Tibial nerve (tissue), 4 donors: Measurements from ENCODE around the gene GPR62.

Experiments
- EP300 ChIP-seq, 2 donors: sonication (generic); formaldehyde crosslinking; IDR thresholded peaks; one replicate each; pipeline ENCODE4 v1.6.1; 2017; ENCODE audit warnings: antibody characterized with exemption in 2 of 2, mild to moderate bottlenecking in 1 of 2
- POLR2A ChIP-seq, 2 donors: fragments of 450-650 bp; IDR thresholded peaks; one replicate each; pipeline ENCODE4 v1.6.1; 2017; ENCODE audit warnings: antibody characterized with exemption in 2 of 2, mild to moderate bottlenecking in 2 of 2, moderate library complexity in 2 of 2
- TF ChIP-seq, protein P1 (sequence below), 5 experiments: fragments of 200-600 bp in 3 of 5; fragments of 450-650 bp in 2 of 5; sonication (generic) in 3 of 5; IDR thresholded peaks; one replicate each; pipeline ENCODE4 v1.5.1; 2016 to 2019; ENCODE audit warnings: antibody characterized with exemption in 5 of 5, mild to moderate bottlenecking in 3 of 5, moderate library complexity in 2 of 5

- TF ChIP-seq, protein P1, sequence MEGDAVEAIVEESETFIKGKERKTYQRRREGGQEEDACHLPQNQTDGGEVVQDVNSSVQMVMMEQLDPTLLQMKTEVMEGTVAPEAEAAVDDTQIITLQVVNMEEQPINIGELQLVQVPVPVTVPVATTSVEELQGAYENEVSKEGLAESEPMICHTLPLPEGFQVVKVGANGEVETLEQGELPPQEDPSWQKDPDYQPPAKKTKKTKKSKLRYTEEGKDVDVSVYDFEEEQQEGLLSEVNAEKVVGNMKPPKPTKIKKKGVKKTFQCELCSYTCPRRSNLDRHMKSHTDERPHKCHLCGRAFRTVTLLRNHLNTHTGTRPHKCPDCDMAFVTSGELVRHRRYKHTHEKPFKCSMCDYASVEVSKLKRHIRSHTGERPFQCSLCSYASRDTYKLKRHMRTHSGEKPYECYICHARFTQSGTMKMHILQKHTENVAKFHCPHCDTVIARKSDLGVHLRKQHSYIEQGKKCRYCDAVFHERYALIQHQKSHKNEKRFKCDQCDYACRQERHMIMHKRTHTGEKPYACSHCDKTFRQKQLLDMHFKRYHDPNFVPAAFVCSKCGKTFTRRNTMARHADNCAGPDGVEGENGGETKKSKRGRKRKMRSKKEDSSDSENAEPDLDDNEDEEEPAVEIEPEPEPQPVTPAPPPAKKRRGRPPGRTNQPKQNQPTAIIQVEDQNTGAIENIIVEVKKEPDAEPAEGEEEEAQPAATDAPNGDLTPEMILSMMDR (IDR thresholded peaks at IDR 0.05), result no peak
- TF ChIP-seq EP300 (IDR thresholded peaks at IDR 0.05) (no peak), POLR2A (IDR thresholded peaks at IDR 0.05) (no peak)
Measured at GRCh38 chr3:52005571-52005986, 50.4 kb downstream of the GPR62 start.
